Hypothalamus (tissue), 51 donors: Measurements from ENCODE around the gene FLNC.
A peak's percentile ranks its signal among the peaks of the same experiment; 100 is the strongest.

ENCODE experiments used
- DNase-seq, 51 donors: peaks; one replicate each; lab custom pipeline; 2025; lab: John Stamatoyannopoulos, UW

The FLNC gene

DNA sequence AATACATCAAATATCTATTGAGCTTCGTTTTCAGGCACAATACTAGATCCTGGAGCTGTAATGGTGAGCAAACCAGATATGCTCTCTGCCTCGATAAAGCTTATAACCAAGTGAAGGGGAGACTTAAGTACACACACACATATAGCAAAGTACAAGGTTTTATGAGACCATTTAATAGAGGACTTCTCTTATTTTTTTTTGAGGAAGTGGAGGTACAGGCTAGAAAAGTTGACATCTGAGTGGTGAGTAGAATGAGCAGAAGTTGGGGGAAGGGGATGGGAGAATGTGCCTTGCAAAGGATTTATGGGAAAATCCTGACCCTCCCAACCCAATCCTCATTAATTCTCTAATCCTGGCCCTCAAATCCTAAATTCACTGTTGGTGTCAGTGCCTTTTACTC lies 30.8 kb upstream of the FLNC start:
- no peak for DNase-seq

- DNase-seq, result no peak
These were observed 29.6 kb upstream of the FLNC start for GRCh38 chr7:128800567-128800966.

- no peak for DNase-seq
These were observed 29.2 kb upstream of the FLNC start for GRCh38 chr7:128801003-128801402.

- DNase-seq, result no peak
These were observed 28.4 kb upstream of the FLNC start for GRCh38 chr7:128801667-128802418.

DNA sequence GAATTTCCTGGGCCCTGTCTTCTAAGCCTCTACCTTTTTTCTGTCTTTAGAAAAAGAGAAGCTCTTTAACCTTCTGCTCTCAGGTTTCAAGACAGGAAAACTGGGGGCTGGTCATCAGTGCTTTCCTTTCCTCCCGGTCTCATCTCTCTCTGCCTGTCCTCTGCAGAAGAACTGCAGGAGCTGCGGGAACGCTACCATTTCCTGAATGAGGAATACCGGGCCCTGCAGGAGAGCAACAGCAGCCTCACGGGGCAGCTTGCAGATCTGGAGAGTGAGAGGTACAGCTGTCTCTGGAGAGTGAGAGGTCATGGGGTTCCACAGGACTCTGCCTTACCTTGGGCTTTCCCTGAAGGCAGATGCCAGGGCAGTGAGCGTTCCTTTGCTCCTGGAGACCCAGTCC lies 25.7 kb upstream of the FLNC start:
- DNase-seq, result no peak

DNA sequence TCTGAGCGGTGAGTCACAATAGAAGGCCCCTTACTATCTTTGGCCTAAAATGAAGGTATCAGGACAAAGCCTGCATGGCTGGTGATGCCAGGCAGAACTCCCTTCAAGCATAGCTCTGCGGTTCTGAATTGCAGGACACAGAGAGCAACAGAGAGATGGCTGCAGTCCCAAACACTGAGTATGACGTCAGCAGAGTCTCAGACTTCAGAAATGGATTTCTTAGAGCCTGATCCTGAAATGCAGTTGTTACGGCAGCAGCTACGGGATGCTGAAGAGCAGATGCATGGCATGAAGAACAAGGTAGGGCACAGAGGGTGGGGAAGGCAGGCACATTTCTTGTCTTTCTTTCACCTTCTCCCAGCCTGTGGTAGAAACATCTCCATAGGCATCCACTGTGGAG lies 25.0 kb upstream of the FLNC start:
- DNase-seq, result no peak

GRCh38 chr7:128807191-128807590 lies 23.0 kb upstream of the FLNC start:
- DNase-seq, result no peak

GRCh38 chr7:128809363-128809762 lies 20.8 kb upstream of the FLNC start:
- no peak for DNase-seq

DNA sequence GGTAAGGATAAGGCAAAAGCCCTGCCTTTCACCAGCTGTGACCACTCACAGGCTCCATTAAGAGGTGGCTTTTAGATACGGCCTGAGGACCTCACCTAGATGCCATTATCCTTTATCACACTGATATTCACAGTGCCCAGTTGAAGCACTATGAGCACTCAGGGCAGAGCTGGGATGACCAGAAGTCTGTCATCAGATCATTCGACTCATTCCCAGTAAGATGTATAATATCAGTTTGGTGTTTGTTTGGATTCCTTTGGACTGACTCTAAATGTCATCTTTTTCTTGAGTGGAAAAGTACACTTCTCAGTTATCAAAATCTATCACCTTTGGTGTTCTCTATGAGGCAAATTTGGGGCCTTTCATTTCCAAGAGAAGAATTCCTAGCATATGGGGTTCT lies 19.7 kb upstream of the FLNC start:
- DNase-seq, result no peak

GRCh38 chr7:128810997-128811396 lies 19.2 kb upstream of the FLNC start:
- no peak for DNase-seq

GRCh38 chr7:128811631-128812430 lies 18.4 kb upstream of the FLNC start:
- DNase-seq, result no peak

DNA sequence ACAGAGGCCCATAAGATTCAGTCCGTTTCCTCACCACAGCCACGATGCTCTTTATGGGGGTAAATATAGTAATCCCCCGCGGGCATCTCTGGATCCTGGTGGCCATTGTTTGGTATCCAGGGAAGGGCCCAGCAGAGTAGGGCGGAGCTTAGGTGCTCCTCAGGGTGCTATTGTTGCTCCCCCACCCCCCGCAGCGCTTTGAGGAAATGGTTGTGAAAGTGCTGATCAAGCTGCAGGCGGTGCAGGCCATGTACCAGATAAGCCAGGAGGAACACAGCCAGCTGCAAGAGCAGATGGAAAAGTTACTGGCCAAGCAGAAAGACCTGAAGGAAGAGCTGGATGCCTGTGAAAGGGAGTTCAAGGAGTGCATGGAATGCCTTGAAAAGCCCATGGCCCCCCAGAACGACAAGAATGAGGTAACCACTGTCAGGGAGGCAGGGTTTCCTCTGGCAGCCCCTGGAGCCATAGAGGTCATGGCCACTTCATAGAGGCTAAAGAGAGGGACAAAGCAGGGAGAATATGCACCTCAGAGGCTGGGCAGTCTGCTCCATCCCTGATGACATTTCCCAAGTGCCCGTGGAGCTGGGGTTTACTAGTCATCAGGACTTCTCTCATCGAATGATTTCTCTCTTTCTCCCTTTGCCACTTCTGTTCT lies 17.6 kb upstream of the FLNC start:
- peak in 5 of 51 donors; percentile 14 to 37 (median 18) for DNase-seq

GRCh38 chr7:128814499-128814898 lies 15.7 kb upstream of the FLNC start:
- peak in 26 of 51 donors; percentile 13 to 79 (median 49) for DNase-seq

DNA sequence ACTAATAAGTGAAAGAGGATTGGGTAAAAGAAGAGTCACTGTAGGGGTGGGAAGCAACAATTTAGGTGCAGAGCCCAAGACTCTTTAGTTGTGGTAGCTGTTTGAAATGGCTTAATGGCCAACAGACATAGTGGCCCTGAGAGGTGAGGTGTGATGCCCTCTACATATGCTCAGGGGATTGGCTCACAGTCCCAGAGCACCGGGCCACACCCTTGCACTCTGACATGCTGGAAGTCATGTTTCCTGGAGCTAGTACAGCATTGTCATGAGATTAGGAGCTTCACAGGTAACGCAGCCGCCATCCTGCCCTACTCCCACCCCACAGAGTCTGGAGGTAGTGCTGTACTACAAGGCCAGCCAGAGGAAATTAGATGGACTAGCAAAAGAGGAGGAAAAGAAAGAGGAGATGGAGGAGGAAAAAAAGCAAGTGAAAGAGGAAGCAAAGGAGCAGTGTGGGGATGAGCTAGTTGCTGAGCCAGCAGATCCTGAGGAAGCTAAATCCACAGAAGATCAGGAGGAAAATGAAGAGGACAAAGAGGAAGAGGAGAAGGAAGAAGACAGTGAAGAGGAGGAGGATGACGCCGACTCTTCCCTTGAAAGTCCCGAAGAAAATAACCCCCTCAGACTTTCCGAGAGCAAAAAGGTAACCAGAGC lies 14.8 kb upstream of the FLNC start:
- DNase-seq, result no peak

DNA sequence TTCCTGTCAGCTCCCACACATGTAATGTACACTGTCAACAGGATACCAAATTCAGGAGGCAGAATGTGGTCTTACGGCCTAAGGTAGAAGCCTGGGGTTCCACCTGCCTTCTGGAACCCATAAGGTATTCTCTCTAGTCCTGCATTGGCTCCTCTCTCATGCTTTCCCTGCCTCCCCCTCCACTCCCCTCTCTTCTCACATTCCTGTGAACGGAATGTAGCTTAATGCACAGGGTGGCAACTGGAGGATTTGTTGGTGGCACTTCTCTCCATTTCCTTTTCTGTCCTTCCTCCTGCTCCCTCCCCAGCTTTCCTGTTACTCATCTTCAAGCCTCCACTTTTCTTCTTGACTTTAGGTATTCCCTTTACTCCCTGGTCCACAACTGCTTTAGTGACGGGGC lies 11.5 kb upstream of the FLNC start:
- no peak for DNase-seq

GRCh38 chr7:128821724-128822123 lies 8.5 kb upstream of the FLNC start:
- DNase-seq, result no peak

- DNase-seq, result no peak
These were observed 3.7 kb upstream of the FLNC start for GRCh38 chr7:128826512-128826911.

GRCh38 chr7:128826916-128827247 lies 3.3 kb upstream of the FLNC start:
- DNase-seq, result no peak

DNA sequence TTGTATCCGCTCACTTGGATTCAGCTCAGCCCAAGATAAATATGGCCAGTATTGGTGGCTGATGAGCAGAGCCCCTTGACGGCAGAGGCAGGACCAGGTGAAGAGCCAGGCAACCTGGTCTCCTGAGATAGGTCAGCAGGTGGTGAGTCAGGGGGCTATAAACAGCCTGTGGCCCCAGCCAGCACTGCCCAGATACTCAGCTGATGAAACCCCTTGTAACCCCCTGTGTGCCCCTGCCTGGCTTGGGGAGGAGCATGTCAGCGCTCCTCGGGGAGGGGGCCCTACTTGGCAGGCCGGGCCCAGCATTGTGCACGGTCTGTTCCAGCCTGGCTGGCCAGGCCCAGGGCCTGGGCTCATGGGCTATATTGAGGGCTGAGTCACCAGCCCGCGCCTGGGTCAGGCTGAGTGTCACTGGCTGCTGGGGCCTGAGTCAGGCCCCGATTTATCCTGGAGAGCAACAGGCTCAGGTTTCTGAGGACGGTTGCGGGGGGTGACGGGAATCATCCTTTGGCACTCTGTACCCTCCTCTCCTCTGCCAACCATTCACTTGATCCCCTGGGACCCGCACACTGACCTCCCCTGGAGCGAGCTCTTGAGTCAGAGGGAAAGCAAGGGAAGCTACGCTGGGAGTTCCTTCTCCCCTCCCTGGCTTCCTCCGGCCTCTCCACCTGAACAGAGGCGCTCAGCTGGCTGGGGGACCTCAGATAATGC lies 2.8 kb upstream of the FLNC start:
- peak in 6 of 51 donors; percentile 11 to 55 (median 30) for DNase-seq

DNA sequence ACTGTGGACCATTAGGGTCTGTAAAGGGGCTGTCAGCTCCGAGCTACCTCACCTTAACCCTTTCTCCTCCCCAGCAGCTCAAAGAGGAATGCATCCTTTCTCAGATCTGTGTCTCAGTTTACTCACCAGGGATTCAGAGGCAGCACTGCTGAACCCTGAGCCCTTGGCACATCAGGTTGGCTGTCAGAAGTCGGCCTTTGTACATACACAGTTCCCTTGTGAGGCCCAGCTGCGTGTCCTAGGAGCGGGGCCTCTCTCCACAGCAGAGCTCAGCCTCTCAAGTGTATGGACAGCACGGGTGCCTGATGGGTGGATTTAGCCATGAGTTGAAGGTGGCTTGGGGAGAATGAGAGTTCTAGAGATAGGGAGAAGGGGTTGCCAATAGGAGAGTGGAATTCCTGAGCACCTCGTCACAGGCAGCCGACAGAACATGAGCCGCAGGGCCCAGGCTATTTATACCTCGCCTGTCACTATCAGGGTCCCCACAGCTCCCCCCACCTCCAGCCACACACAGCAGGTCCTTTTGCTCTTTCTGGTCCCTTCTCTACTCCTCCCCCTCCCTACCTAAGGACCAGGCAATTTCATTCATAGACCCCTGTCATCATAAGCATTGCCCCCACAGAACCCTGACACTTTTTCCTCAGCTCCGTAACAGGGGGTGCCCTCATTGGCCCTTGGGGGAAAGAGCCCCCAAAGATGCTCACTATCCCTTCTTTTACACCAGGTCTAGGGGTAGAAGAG lies 2.1 kb upstream of the FLNC start:
- no peak for DNase-seq
